Measurements from ENCODE around the gene TRMT1.

DNA sequence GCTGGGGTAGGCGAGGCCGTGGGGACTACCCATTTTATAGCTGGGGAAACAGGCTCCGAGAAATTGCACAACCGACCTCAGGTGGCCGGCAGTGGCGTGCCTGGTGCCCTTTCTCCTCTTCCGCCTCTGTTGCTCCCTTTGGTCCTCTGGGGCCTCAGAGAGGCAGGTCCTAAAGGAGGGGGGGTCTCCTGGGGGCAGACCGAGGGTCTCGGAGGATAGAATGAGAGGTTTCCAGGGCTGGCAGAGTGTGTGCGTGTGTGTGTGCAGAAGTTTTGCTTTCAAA, 22.3 kb upstream of the TRMT1 start:
- TF ChIP-seq CTCF (conservative IDR thresholded peaks at IDR 0.05; ENCODE audit: low read depth, low read length), result no peak
- TF ChIP-seq EZH2 (IDR thresholded peaks at IDR 0.05; ENCODE audit: borderline replicate concordance, low read depth, low read length, poor library complexity, severe bottlenecking), result no peak
